Adrenal gland (tissue), 5 donors: ENCODE measurements around the gene ATF6.

Experiments used
- CTCF ChIP-seq, 6 experiments: fragments of 450-650 bp in 4 of 6; fragments of 200-600 bp in 2 of 6; sonication (generic) in 1 of 6; IDR thresholded peaks; 1 replicate in 5 of 6; 2 replicates in 1 of 6; pipeline versions ENCODE4 v1.5.1 to v1.8.0; 2016 to 2021; ENCODE audit warnings: antibody characterized with exemption in 6 of 6, mild to moderate bottlenecking in 2 of 6, moderate library complexity in 1 of 6
- POLR2A ChIP-seq, 2 donors: fragments of 450-650 bp; IDR thresholded peaks; one replicate each; pipeline ENCODE4 v1.6.1; 2017; ENCODE audit warnings: antibody characterized with exemption in 2 of 2, mild to moderate bottlenecking in 2 of 2, moderate library complexity in 1 of 2
- donor health status: DM: no; HTN: no; CAD: no.

GRCh38 chr1:161885003-161885402 lies 118.9 kb downstream of the ATF6 start:
- TF ChIP-seq CTCF (IDR thresholded peaks at IDR 0.05) = no peak
- no peak for TF ChIP-seq POLR2A (IDR thresholded peaks at IDR 0.05)
